Gastrocnemius medialis (tissue), 4 donors: Measurements from ENCODE around the gene RAD18.

ENCODE experiments used
- POLR2A ChIP-seq, 2 donors: fragments of 450-650 bp; IDR thresholded peaks; one replicate each; pipeline ENCODE4 v1.6.1; 2017; ENCODE audit warnings: antibody characterized with exemption in 2 of 2, mild to moderate bottlenecking in 2 of 2, moderate library complexity in 2 of 2
- TF ChIP-seq, protein P1 (sequence below), 5 experiments: fragments of 450-650 bp in 3 of 5; fragments of 200-600 bp in 2 of 5; sonication (generic) in 2 of 5; IDR thresholded peaks in 4 of 5; conservative IDR thresholded peaks in 1 of 5; 1 replicate in 4 of 5; 2 replicates in 1 of 5; pipeline ENCODE4 v1.5.1; 2016 to 2019; ENCODE audit warnings: antibody characterized with exemption in 5 of 5, mild to moderate bottlenecking in 3 of 5, moderate library complexity in 3 of 5

DNA sequence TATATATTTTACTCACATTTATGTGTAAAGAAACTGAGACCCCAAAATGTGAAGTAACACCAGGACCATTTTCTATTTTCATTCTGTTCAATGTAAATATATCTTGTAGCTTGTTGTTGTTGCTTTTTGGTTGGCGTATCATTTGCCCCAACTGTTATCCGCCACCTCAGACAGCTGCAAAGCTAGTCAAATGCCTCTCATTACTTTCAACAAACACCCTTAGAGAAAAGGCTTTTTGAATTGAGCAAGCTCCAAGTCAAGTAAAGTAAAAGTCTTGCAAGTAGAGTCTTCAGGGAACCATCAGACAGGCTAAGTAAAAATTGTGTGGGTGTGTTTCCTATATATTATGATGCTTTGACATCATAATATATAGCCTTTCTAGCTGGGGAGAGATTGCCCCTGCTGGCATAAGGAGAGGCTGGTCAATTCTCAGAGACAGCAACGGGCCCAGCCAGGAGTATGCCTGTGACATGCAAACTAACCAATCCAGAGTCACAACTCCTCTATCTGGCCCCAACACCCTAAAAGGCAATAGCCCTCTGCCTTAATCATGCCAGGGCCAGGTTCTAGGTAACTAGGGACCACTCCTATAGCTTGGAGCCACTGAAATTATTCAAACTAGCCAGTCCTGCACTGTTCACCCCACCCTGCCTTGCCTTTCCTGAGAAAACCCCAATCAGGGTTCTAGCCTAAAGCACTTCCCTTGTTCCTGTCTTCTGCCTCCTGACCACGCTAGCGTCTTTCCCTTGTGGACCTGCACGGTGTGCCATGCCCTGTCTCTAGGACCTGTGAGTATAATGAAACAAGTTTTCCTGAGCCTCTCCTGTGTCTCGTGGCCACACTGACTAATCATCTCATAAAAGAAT is 75.6 kb downstream of the RAD18 start:
- TF ChIP-seq, protein P1, sequence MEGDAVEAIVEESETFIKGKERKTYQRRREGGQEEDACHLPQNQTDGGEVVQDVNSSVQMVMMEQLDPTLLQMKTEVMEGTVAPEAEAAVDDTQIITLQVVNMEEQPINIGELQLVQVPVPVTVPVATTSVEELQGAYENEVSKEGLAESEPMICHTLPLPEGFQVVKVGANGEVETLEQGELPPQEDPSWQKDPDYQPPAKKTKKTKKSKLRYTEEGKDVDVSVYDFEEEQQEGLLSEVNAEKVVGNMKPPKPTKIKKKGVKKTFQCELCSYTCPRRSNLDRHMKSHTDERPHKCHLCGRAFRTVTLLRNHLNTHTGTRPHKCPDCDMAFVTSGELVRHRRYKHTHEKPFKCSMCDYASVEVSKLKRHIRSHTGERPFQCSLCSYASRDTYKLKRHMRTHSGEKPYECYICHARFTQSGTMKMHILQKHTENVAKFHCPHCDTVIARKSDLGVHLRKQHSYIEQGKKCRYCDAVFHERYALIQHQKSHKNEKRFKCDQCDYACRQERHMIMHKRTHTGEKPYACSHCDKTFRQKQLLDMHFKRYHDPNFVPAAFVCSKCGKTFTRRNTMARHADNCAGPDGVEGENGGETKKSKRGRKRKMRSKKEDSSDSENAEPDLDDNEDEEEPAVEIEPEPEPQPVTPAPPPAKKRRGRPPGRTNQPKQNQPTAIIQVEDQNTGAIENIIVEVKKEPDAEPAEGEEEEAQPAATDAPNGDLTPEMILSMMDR (IDR thresholded peaks at IDR 0.05 in 4 of 5, conservative IDR thresholded peaks at IDR 0.05 in 1 of 5), result no peak
- TF ChIP-seq POLR2A (IDR thresholded peaks at IDR 0.05), result no peak
